NOMO-1 treated with dmso at 0.1 percent for 144 hours (cell line): ENCODE results near the gene ZNF135.

ENCODE experiments used
- DNase-seq: peaks from one replicate; lab custom pipeline; 2025; ENCODE audit not compliant: unreplicated experiment; lab: John Stamatoyannopoulos, UW

Gene ZNF135

GRCh38 chr19:58091251-58091995 lies 32.3 kb downstream of the ZNF135 start:
- DNase-seq: no peak

DNA sequence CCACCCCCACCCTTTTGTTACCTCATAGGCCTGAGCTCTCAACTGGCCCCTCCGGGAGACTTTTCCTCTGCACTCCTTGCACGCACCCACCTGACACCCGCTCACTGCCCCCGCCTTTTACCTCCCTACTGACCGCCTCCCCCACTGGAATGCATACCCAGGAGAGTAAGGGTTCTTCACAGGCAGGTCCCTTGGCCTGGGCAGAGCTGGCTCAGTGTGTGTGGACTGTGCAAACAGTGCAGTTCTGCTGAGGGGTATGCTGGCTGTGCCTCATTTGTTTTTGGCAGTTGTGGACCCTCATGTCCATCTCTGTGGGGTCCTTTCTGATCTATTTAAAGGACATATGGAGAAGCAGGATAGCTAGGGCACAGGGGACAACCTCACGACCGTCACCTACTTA lies 34.0 kb downstream of the ZNF135 start:
- DNase-seq: no peak

DNA sequence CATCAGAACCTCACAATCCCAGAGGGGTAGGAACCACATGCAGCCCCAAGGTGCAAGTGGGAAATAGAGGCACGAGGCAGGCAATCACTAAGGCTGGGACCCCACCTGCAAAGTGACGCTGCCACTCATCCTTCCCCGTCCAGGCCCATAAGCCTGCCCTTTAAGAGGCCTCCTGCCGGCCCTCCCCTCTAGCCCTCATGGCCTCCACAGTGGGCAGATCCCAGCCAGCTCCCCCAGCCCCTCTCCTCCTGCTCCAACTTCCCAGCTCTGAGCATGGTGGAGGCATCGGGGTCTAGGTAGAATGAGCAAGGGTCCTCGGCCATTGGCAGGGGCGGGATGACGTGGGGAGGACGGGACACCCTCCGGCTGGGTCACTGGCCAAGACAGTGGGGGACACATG lies 36.2 kb downstream of the ZNF135 start:
- DNase-seq: no peak

DNA sequence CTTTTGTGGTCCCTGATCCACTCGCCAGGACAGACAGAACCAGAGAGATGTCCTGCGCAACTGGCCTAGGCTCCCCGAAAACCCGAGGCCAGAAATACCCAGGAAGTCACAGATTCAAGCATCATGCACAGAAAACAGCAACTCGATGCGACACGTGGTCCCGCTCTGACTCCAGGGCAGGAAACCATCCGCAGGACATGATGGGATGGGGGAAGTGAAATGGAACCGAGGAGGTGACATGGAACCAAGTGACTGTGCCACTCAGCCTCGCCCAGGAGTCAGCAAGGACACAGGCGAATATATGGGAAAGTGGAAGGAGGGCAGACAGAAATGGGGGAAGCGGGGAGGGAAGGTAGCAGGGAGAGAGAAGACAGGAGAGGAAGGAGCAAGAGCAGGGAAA lies 37.8 kb downstream of the ZNF135 start:
- DNase-seq: no peak

GRCh38 chr19:58097349-58097748 lies 38.3 kb downstream of the ZNF135 start:
- no peak for DNase-seq

DNA sequence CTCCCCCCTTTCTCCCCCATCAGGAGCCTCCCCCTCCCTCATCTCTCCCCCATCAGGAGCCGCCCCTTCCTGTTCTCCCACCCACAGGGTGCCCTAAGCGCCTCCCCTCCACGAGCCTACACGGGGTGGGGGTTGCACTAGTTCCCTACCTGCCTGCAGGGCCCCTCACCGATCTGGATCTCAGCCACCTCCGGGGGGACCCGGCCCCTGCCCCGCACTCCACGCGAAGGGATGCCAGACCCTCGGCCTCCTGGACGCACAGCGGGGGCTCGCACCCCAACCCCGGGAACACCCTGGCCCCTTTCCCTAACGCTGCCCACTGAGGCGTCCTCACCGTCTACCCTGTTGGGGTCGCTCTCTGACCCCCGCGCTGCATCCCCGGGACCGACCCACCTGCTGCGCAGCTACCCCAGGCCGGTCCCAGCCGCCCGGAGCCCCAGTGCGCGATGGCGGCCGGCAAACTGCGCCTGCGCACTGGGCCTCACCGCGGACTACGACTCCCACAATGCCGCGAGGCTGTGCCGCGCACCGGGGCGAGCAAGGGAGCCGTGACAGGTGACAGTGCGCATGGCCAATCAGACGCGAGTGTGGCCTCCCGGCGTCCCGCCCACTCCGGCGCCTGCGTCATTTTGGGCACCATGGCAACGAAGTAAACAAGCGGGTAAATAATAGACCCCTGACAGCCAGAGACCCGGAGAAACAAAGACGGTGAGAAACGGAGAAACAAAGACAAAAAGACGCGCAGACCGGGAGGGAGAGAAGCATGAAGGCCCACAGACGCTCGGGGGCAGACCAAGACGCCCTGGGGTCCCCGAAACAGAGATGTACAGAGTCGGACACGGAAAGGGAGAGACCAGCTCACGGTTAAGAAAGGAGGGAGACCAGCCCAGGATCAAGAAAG lies 38.9 kb downstream of the ZNF135 start, which contains the start of gene ZSCAN18:
Gene ZSCAN18 (minus strand): TSS at position 451 of the 901 bp plus-strand sequence. CDS start 7,964 bp downstream, outside the sequence.
- no peak for DNase-seq

- no peak for DNase-seq
Observed at GRCh38 chr19:58098682-58098998, 39.6 kb downstream of the ZNF135 start.

- DNase-seq: no peak
Observed at GRCh38 chr19:58107778-58108545, 48.9 kb downstream of the ZNF135 start.

- no peak for DNase-seq
Observed at GRCh38 chr19:58108546-58108817, 49.4 kb downstream of the ZNF135 start.

GRCh38 chr19:58117841-58118575 lies 58.9 kb downstream of the ZNF135 start:
- no peak for DNase-seq

- no peak for DNase-seq
Observed at GRCh38 chr19:58118979-58119733, 60.1 kb downstream of the ZNF135 start.
